HCT116 (cell line): ENCODE data around the gene GLCE. TPM values are rescaled to one million over a fixed set of nuclear protein-coding genes. Genes with fewer than 3 reads are reported as not detected.

Experiments used
- ATAC-seq: fragments of 200-7000 bp; cut with Tn5 transposase; 2 replicates; pipeline ENCODE4 v1.9.1; 2020; ENCODE audit warnings: mild to moderate bottlenecking, moderate library complexity
- BruUV-seq: library from RNA; stranded (reverse); fragments of 400-500 nt; replicated peaks from 2 replicates; lab custom pipeline; 2021; lab: Mats Ljungman, UMichigan
- CTCF ChIA-PET: fragments of 300-600 bp; sonication (Branson Sonifier 250); formaldehyde crosslinking; loops from one replicate; lab custom pipeline; 2021; ENCODE audit warnings: antibody characterized with exemption; lab: Charles Lee
- POLR2A ChIA-PET: fragments of 300-600, 350-600 bp; sonication (Branson Sonifier 250); formaldehyde crosslinking; loops from one replicate; lab custom pipeline; 2021; ENCODE audit warnings: antibody characterized with exemption; lab: Charles Lee
- RAD21 ChIA-PET, 2 experiments: fragments of 300-600 bp; sonication (Branson Sonifier 250); formaldehyde crosslinking; loops; one replicate each; lab custom pipeline; 2023; ENCODE audit warnings: low total read pairs in 2 of 2; ENCODE audit not compliant: uncharacterized antibody in 2 of 2, unreplicated experiment in 2 of 2, low non-redundant PET in 1 of 2; lab: Charles Lee
- DNase-seq: peaks from one replicate; pipeline ENCODE4 v3.0.0-alpha.2; 2010; ENCODE audit warnings: low read depth, low spot score
- H2AFZ ChIP-seq: fragments of 200-600 bp; shearing (Covaris generic), sonication (generic); 2 replicates; pipeline ENCODE4 v1.6.1; 2017; ENCODE audit warnings: low read depth, mixed run types, mixed read lengths, antibody characterized with exemption, low read length; ENCODE audit not compliant: poor library complexity, severe bottlenecking
- H3K27ac ChIP-seq: 2 replicates; pipeline ENCODE4 v1.5.1; 2012; ENCODE audit warnings: low read depth, low read length
- H3K27me3 ChIP-seq: fragments of 200-600 bp; sonication (generic); 2 replicates; pipeline ENCODE4 v1.6.1; 2016; ENCODE audit warnings: mixed run types, low read length, mixed read lengths; ENCODE audit not compliant: insufficient read depth
- H3K36me3 ChIP-seq, 2 experiments: fragments of 200-500 bp in 1 of 2; fragments of 200-600 bp in 1 of 2; sonication (Bioruptor generic) in 1 of 2; sonication (generic) in 1 of 2; 2 replicates each; pipeline versions ENCODE4 v1.5.1 to v1.6.1; 2014 to 2016; ENCODE audit warnings: low read length in 2 of 2, inconsistent platforms in 1 of 2, mixed read lengths in 1 of 2, mixed run types in 1 of 2; ENCODE audit not compliant: insufficient read depth in 2 of 2, control insufficient read depth in 1 of 2
- H3K4me1 ChIP-seq, 2 experiments: fragments of 200-600 bp in 1 of 2; sonication (generic) in 1 of 2; 2 replicates each; pipeline versions ENCODE4 v1.5.1 to v1.6.1; 2012 to 2017; ENCODE audit warnings: low read length in 2 of 2, inconsistent platforms in 1 of 2, mild to moderate bottlenecking in 1 of 2, mixed read lengths in 1 of 2, mixed run types in 1 of 2, moderate library complexity in 1 of 2; ENCODE audit not compliant: insufficient read depth in 2 of 2, control insufficient read depth in 1 of 2
- H3K4me2 ChIP-seq: fragments of 200-600 bp; sonication (generic); 2 replicates; pipeline ENCODE4 v1.6.1; 2017; ENCODE audit warnings: mixed run types, low read length, mixed read lengths
- H3K4me3 ChIP-seq, 2 experiments: fragments of 200-600 bp in 1 of 2; sonication (generic) in 1 of 2; replicated peaks in 1 of 2; 2 replicates each; pipeline ENCODE4 v1.5.1; 2011 to 2016; ENCODE audit warnings: low read length in 2 of 2, control low read depth in 1 of 2, low read depth in 1 of 2, mild to moderate bottlenecking in 1 of 2, mixed read lengths in 1 of 2, mixed run types in 1 of 2
- H3K79me2 ChIP-seq: fragments of 200-600 bp; sonication (generic); 2 replicates; pipeline ENCODE4 v1.6.1; 2017; ENCODE audit warnings: mild to moderate bottlenecking, mixed run types, low read length, moderate library complexity, mixed read lengths; ENCODE audit not compliant: insufficient read depth
- H3K9ac ChIP-seq: fragments of 200-600 bp; sonication (generic); 2 replicates; pipeline ENCODE4 v1.6.1; 2016; ENCODE audit warnings: low read length, mixed read lengths
- H3K9me2 ChIP-seq: fragments of 200-600 bp; sonication (generic), shearing (Covaris generic); 2 replicates; pipeline ENCODE4 v1.6.1; 2017; ENCODE audit warnings: mixed run types, mild to moderate bottlenecking, moderate library complexity; ENCODE audit not compliant: insufficient read depth
- H3K9me3 ChIP-seq, 2 experiments: fragments of 200-500 bp in 1 of 2; fragments of 200-600 bp in 1 of 2; sonication (Bioruptor generic) in 1 of 2; sonication (generic) in 1 of 2; 2 replicates each; pipeline ENCODE4 v1.6.1; 2014 to 2017; ENCODE audit warnings: low read length in 2 of 2, mixed read lengths in 2 of 2, inconsistent platforms in 1 of 2, low read depth in 1 of 2, mild to moderate bottlenecking in 1 of 2, mixed run types in 1 of 2, moderate library complexity in 1 of 2; ENCODE audit not compliant: control insufficient read depth in 1 of 2, insufficient read depth in 1 of 2
- H4K20me1 ChIP-seq: fragments of 200-600 bp; sonication (generic), shearing (Covaris generic); 2 replicates; pipeline ENCODE4 v1.6.1; 2017; ENCODE audit warnings: mixed run types, mild to moderate bottlenecking, moderate library complexity; ENCODE audit not compliant: insufficient read depth
- CTCF ChIP-seq, 3 experiments: fragments of 200-600 bp in 1 of 3; sonication (generic) in 1 of 3; IDR thresholded peaks in 2 of 3; conservative IDR thresholded peaks in 1 of 3; 2 replicates each; pipeline ENCODE4 v1.5.1; 2012 to 2017; ENCODE audit warnings: low read depth in 2 of 3, low read length in 2 of 3, antibody characterized with exemption in 1 of 3, borderline replicate concordance in 1 of 3, control low read depth in 1 of 3, mild to moderate bottlenecking in 1 of 3, mixed read lengths in 1 of 3, mixed run types in 1 of 3, moderate library complexity in 1 of 3; ENCODE audit not compliant: insufficient read depth in 1 of 3
- EGR1 ChIP-seq: IDR thresholded peaks from 2 replicates; pipeline ENCODE4 v1.6.1; 2012; ENCODE audit warnings: low read depth
- RAD21 ChIP-seq: IDR thresholded peaks from 2 replicates; pipeline ENCODE4 v1.6.1; 2012; ENCODE audit warnings: low read depth, mild to moderate bottlenecking
- SIN3A ChIP-seq: IDR thresholded peaks from 2 replicates; pipeline ENCODE4 v1.6.1; 2012; ENCODE audit warnings: low read depth
- TCF7L2 ChIP-seq: IDR thresholded peaks from 2 replicates; pipeline ENCODE4 v1.7.0; 2011; ENCODE audit warnings: borderline replicate concordance, inconsistent platforms; ENCODE audit not compliant: insufficient read depth, insufficient read length; ENCODE audit errors: extremely low read depth
- intact Hi-C: fragments of 100-400 bp; cut with micrococcal nuclease; formaldehyde crosslinking; loops from 2 replicates; pipeline ENCODE4 v1.10.0; 2022
- total RNA-seq: library from RNA; stranded (reverse); gene quantifications from one replicate; pipeline ENCODE4 v1.2.1, GENCODE V29; 2021; ENCODE audit not compliant: unreplicated experiment

Gene GLCE
- total RNA-seq, 1 experiment from 2014 or later: 22.2 TPM

GRCh38 chr15:69265347-69265955, 105.0 kb downstream of the GLCE start:
- BruUV-seq: no TSS peak
- Histone ChIP-seq H2AFZ (no peak overlapping the region), H3K4me1 (no peaks in the 10 kb centered on the region), H3K27ac (no peak overlapping the region), H3K9me3 (no peaks in the 10 kb centered on the region), H3K36me3 (no peaks in the 10 kb centered on the region), H3K79me2 (no peaks in the 10 kb centered on the region), H4K20me1 (no peaks in the 10 kb centered on the region), H3K4me2 (no peak overlapping the region), H3K9ac (no peak overlapping the region), H3K27me3 (no peaks in the 10 kb centered on the region), H3K4me3 (no peak overlapping the region), H3K9me2 (no peaks in the 10 kb centered on the region)
- CTCF ChIA-PET: interaction anchor here (0.7 to 1.5 kb wide), 6 partner anchors 10 to 207 kb away, joined by 3 to 7 read pairs (median 4); partner anchors contain the start of gene GLCE
- POLR2A ChIA-PET: no interaction called here
- TF ChIP-seq SIN3A (no peak), RAD21 (peak; percentile 73), CTCF (IDR thresholded peaks at IDR 0.05 in 2 of 3, conservative IDR thresholded peaks at IDR 0.05 in 1 of 3; ENCODE audit: borderline replicate concordance in 1 of 3, insufficient read depth in 1 of 3, low read depth in 2 of 3, low read length in 2 of 3) (peak; percentile 49 to 73 (median 57); a peak in 5 of 6 replicates)
- intact Hi-C loops: loop anchor here (1.0 to 5.0 kb wide), 3 partner anchors 38 to 206 kb away; no protein-coding TSS in a partner anchor
- RAD21 ChIA-PET: interaction anchor here in 1 of 2 experiments (0.7 kb wide), 1 partner anchor 169 kb away, joined by 3 read pairs; no protein-coding TSS in a partner anchor
- ATAC-seq: peak; percentile 61
- peak; percentile 34 for DNase-seq

- RAD21 ChIA-PET: no interaction called here
- H3K9me3 ChIP-seq: no peaks in the 10 kb centered on the region
- no peak overlapping the region for H2AFZ ChIP-seq
- 0 out of 4 replicates have a peak, but pooled peaks cover 0 to 2% of the 10 kb centered on the region in 2 experiments for H3K4me1 ChIP-seq
- H3K9ac ChIP-seq: no peak overlapping the region
- CTCF ChIA-PET: no interaction called here
- H3K9me2 ChIP-seq: no peaks in the 10 kb centered on the region
- H3K4me3 ChIP-seq: no peak overlapping the region
- no peaks in the 10 kb centered on the region for H3K79me2 ChIP-seq
- H3K27ac ChIP-seq: no peak overlapping the region
- ATAC-seq: no peak
- no peak overlapping the region for H3K4me2 ChIP-seq
- H4K20me1 ChIP-seq: no peaks in the 10 kb centered on the region
- no peak for DNase-seq
- no TSS peak for BruUV-seq
- intact Hi-C loops: no loop called here
- TF ChIP-seq TCF7L2: no peak
- TF ChIP-seq EGR1: no peak
- TF ChIP-seq, all 23 proteins: peak for 0
- Histone ChIP-seq H3K27me3 (no peaks in the 10 kb centered on the region), H3K36me3 (no peaks in the 10 kb centered on the region)
- POLR2A ChIA-PET: no interaction called here
Measured at GRCh38 chr15:69271217-69271616, 110.8 kb downstream of the GLCE start.
